ENCODE measurements around the gene SUPT5H. TPM values are rescaled to one million over a fixed set of nuclear protein-coding genes. Genes with fewer than 3 reads are reported as not detected.

Gene SUPT5H
- total and polyA plus RNA-seq, 2 of the 13 experiments (the other 11 are each of a cell fraction or from before 2014, with no cell fraction given) = 48.2 to 51.7 TPM

- peak; percentile 7 for TF ChIP-seq MED8 (CRISPR knock-in tag; IDR thresholded peaks at IDR 0.05; ENCODE audit: insufficient replicate concordance)
- TF ChIP-seq ELF1 (CRISPR knock-in tag; IDR thresholded peaks at IDR 0.05) = peak; percentile 61
- TF ChIP-seq ZNF484 (CRISPR knock-in tag; IDR thresholded peaks at IDR 0.05; ENCODE audit: borderline replicate concordance, low read depth) = no peak
- peak; percentile 97 for TF ChIP-seq TARDBP (CRISPR knock-in tag; IDR thresholded peaks at IDR 0.05)
- TF ChIP-seq TOE1 (CRISPR knock-in tag; IDR thresholded peaks at IDR 0.05) = no peak
- TF ChIP-seq ZNF562 (CRISPR knock-in tag; IDR thresholded peaks at IDR 0.05; ENCODE audit: borderline replicate concordance) = no peak
- 0 out of 2 replicates have a peak, but pooled peaks have one; percentile 76 for TF ChIP-seq ZNF235 (CRISPR knock-in tag; IDR thresholded peaks at IDR 0.05; ENCODE audit: borderline replicate concordance)
- TF ChIP-seq ZSCAN5A (CRISPR knock-in tag; IDR thresholded peaks at IDR 0.05; ENCODE audit: borderline replicate concordance) = peak; percentile 76; the same call in 1 of the 2 replicates
- TF ChIP-seq JUND (CRISPR knock-in tag; IDR thresholded peaks at IDR 0.05) = no peak; the same call in 1 of the 2 replicates
- TF ChIP-seq ZBTB21 (CRISPR knock-in tag; IDR thresholded peaks at IDR 0.05) = peak; percentile 75
- no peak for TF ChIP-seq CBX2 (IDR thresholded peaks at IDR 0.05; ENCODE audit: low read depth, low read length)
- TF ChIP-seq CBX2 (CRISPR knock-in tag; IDR thresholded peaks at IDR 0.05; ENCODE audit: low read depth) = no peak
- peak; percentile 87; the same call in 1 of the 2 replicates for TF ChIP-seq KIAA2018 (CRISPR knock-in tag; IDR thresholded peaks at IDR 0.05; ENCODE audit: borderline replicate concordance)
- TF ChIP-seq PCBP1 (IDR thresholded peaks at IDR 0.05; ENCODE audit: borderline replicate concordance, low read depth, low read length) = no peak
- peak; percentile 76; the same call in 1 of the 2 replicates for TF ChIP-seq ZNF20 (CRISPR knock-in tag; IDR thresholded peaks at IDR 0.05)
- TF ChIP-seq THAP9 (CRISPR knock-in tag; IDR thresholded peaks at IDR 0.05; ENCODE audit: borderline replicate concordance) = peak; percentile 80; the same call in 1 of the 2 replicates
Measured at GRCh38 chr19:39401549-39402345, 43.6 kb upstream of the SUPT5H start (continued).
